GM19372 (cell line): ENCODE measurements around the gene TMEM39A.
A peak's percentile ranks its signal among the peaks of the same experiment; 100 is the strongest.

ENCODE experiments used
- ATAC-seq: cut with Tn5 transposase; IDR thresholded peaks from one replicate; pipeline ENCODE4 v1.9.1; 2021; ENCODE audit warnings: mild to moderate bottlenecking, low read depth, moderate library complexity; ENCODE audit not compliant: unreplicated experiment

TMEM39A gene, protein sequence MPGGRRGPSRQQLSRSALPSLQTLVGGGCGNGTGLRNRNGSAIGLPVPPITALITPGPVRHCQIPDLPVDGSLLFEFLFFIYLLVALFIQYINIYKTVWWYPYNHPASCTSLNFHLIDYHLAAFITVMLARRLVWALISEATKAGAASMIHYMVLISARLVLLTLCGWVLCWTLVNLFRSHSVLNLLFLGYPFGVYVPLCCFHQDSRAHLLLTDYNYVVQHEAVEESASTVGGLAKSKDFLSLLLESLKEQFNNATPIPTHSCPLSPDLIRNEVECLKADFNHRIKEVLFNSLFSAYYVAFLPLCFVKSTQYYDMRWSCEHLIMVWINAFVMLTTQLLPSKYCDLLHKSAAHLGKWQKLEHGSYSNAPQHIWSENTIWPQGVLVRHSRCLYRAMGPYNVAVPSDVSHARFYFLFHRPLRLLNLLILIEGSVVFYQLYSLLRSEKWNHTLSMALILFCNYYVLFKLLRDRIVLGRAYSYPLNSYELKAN

DNA sequence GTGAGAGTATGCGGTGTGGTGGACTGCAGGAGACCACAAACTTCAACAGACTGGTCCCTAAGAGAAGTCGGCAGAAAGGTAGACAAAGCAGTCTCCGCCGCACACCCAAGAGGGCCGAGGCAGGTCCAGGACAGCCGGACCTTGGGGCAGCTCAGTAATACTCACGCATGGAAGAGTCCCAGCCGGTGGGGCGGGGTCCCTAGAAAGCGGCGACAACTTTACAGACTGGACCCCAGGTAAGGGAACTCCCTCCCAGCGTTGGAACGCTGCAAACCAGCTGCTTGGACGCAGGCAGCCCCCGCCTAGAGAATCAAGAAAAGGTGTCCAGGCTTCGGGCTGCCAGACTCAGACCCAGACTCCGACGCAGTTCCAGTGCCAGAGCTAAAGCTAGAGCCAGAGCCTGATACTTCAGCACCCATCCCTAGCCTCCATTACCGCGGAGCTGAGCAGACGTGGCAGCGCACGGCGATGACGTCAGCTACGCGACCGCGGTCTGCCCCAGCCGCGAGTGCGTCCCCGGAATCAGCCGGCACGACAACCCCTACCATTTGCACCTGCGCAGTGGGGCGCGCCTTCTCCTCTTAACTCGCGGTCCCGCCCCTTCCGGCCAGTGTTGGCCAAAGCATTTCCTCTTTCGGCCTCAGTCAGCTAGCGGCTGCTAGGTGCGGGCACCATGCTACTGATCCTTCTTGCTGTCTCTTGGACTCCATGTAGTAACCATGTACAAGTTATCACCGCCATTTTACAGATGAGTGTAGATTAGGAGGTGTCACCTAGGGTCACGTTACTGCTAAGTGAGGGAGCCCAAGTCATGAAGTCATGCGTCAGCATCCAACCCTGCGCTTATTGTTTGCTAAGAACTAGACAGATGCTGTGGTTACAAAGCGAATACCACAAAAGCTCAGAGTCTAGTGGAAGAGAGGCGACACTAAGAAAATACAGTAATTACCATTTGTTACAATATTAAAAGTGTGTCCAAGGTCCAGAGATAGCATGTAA lies at the start of gene TMEM39A:
Gene TMEM39A, minus strand, starts transcription at position 445 of the 999 bp plus-strand sequence. CDS start 1,541 bp downstream, outside the sequence.
- ATAC-seq, result peak; percentile 90

DNA sequence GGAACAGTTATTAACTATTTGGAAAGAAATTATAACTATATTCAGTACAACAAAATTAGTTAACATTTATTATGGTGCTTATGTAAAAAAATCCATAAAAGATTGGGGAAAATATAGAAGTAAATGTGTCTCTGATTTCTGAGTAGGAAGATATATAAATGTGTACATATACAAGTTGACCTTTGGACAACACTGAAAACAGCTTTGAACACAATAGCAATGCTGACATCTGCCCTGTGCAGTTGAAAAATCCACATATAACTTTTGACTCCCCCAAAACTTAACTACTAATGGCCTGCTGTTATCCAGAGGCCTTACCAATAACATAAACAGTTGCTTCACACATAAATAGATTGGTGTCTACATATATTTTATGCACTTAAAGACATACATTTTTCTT lies 47.3 kb upstream of the TMEM39A start:
- no peak for ATAC-seq

- peak; percentile 56 for ATAC-seq
Observed at GRCh38 chr3:119508172-119508845, 44.9 kb upstream of the TMEM39A start.

GRCh38 chr3:119507404-119507803 lies 44.0 kb upstream of the TMEM39A start:
- ATAC-seq, result no peak

DNA sequence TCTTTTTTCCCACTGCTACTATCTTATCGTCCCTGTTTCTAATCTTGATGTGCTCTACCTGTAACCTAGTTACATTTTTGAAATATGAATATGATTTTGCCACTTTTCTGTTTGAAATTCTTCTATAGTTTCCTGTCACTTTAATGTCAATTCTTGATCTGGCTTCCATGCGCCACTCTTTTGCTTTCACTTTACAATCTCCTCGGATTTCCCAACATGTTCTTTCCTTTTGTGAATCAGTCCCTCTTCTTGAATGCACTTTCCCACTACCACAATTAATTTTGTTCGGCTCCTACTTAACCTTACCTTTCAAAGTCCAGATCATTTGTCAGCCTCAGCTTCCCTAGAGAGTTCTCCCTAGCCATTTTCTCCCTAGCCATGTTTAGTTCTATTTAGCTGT lies 43.2 kb upstream of the TMEM39A start:
- ATAC-seq, result no peak

DNA sequence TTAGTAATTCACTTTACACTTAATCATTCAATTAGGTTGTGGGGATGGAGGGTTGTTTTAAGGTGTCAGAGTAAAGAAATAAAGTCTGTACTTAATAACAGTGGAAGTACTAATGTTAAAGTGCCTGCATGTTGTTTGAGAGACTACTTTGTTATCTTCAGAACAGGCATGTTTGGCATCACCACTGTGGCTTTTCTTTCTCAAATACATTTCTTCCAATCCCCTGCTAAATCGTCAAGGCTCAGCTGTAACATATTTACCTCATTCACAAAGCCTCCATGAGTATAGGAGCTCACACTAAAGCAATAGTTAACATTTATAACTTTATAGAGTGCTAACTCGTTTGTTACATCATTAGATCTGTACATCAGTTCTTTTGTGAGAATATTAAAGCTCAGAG lies 37.5 kb upstream of the TMEM39A start:
- ATAC-seq, result no peak

DNA sequence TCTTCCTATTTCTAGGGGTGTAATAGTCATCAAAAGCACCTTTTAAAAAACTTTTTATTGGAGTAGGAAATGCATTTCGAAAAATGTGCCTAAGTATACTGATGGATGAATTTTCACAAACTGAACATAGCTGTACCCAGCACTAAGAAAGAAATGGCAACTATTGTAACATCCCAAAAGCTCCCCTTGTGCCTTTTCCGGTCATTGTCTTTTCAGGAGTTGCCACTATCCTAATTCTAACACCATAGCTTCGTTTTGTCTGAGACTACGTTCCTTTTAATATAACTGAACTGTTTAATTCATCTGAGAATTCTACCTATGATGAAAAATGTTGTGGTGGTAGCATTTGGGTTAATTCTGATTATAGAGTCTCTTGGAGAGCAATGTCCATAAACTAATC lies 36.9 kb upstream of the TMEM39A start:
- no peak for ATAC-seq

- peak; percentile 96 for ATAC-seq
Observed at GRCh38 chr3:119498186-119499011, 35.0 kb upstream of the TMEM39A start, which contains the start of gene TIMMDC1. Gene TIMMDC1, plus strand, starts transcription at chr3:119498547. Its CDS starts 187 bp downstream, at chr3:119498734.

GRCh38 chr3:119497820-119498185 lies 34.4 kb upstream of the TMEM39A start:
- ATAC-seq, result no peak

DNA sequence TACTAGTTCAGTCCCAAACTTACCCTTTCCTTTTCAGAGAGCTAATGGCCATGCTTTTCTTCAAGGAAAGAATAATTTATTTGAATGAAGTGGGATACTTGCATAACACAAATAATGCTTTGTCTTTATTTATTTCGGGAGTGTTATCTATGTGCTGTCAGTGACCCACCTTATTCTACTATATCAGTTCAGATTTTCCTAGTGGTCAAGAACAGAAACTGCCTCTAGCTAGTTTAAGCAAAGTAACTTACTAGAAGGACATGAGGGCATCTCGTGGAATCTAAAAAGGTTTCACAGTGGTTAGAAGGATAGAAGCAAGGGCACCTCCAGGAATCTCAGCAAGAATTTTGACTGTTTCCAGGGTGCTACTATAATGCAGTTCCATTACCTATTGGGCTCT lies 31.2 kb upstream of the TMEM39A start:
- no peak for ATAC-seq

DNA sequence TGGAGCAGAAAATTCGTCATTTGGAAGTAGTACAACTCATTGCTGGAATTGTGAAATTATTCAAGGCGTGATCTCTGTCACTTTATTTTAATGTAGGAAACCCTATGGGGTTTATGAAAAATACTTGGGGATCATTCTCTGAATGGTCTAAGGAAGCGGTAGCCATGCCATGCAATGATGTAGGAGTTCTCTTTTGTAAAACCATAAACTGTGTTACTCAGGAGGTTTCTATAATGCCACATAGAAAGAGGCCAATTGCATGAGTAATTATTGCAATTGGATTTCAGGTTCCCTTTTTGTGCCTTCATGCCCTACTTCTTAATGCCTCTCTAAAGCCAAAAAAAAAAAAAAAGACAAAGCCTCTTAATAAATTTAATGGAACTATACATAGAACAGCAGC lies 29.4 kb upstream of the TMEM39A start:
- ATAC-seq, result no peak

DNA sequence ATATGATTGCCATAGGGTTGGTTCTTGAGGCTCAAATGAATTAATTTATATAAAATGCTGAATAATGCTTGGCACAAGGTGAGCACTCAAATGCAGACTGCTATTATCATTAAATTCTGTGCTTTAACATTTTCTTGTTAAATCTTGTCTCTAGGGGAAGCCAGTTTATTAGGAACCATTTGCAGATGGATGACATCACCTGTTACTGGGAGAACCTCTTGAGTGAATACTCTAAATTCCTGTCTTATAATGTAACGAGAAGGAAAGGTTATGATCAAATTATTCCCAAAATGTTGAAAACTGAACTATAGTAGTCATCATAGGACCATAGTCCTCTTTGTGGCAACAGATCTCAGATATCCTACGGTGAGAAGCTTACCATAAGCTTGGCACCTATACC lies 28.7 kb upstream of the TMEM39A start:
- no peak for ATAC-seq

DNA sequence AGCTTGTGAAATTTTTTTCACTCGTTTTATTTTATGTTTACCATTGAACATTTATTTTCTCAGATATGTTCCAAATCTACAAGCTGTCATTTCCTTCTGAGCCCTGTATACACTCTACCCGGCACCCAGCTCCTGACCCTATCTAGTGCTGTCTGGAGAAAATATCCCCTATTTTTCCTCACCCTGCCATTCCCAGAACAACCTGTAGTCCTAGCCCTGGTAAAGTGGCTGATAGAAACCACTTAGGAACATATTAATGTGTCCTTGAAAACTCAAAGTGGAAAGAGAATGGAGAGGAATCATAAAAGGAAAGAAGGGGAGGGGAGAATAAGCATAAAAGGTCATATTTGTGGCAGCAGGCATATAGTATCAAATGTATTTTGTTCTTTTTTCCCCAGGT lies 26.7 kb upstream of the TMEM39A start:
- ATAC-seq, result no peak

- no peak for ATAC-seq
Observed at GRCh38 chr3:119485563-119485962, 22.1 kb upstream of the TMEM39A start.

DNA sequence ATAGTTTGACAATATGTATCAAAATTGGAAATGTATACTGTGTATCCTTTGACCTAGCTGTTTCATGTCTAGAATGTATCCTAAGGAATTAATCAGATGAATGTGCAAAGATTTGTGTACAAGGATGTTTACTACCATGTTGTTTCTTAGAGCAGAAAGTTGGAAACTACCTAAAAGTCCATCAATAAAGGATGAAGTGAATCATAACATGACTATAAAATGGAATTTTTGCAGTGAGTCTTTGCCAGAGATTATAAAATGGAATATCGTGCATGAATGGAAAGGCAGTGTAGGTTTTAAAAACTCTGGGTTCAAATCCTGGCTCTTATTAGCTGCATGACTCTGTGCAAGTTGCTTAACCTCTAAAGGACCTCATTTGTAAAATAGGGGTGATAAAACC lies 19.7 kb upstream of the TMEM39A start:
- no peak for ATAC-seq

- ATAC-seq, result no peak
Observed at GRCh38 chr3:119481079-119481478, 17.7 kb upstream of the TMEM39A start.

DNA sequence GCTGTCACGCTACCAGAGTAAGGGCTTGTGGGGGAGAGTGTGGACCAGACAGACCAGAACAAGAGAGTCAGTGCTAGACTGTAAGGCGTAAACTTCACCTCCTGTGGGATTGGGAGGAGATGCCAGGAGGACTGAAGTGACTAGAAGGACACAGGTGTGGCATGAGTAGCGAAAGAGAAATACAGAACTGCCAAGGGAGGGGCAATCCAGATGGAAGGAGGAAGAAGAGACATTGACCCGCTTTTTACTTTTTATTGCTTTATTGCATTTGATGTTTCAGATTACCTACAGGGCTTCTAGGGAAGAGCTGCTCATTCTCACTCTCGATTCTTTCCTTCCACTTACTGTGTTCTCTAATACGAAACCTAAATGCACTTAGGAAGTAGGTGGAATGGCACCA lies 7.5 kb upstream of the TMEM39A start:
- no peak for ATAC-seq

DNA sequence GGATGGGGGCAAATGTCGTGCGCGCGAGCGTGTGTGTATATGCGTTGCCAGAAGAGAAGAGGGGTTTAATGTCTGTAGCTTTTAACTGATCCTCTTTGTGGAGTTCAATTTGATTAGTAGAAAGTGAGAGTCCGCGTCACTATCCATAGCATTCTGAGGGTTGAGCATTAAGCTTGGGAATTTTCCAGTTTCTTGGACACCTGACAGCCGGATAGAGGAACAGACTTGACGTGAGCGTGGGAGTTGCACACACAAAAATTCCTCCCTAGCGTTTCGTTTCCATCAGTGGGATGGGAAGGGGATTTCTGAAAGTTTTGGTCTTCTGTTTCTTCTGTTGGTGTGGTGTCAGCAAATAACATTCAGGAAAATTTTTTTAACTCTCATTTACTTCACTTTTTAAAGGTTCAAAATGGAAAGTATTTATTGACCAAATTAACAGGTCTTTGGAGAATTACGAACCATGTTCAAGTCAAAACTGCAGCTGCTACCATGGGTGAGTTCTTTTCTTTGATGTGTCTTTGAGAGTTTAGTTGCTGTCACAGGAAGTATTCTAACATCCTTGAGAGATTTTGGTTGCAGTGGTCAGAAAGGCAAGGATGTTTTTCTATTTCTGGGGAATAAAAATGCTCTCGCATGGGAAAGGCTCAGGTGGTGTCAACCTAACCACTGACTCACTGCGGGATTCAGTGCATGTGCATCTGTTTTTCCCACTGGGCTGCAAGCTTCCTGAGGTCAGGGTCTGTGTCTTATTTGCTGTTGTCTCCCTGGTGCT lies 6.2 kb upstream of the TMEM39A start:
- no peak for ATAC-seq

GRCh38 chr3:119468041-119468440 lies 4.6 kb upstream of the TMEM39A start:
- ATAC-seq, result no peak
